GM21825 (cell line): ENCODE results near the gene DFFA.
"Not testable (repeated sequence)": the region's sequence is repeated elsewhere in the genome, so short reads cannot be mapped to it uniquely, and the experiment has no call there.

ENCODE experiments used
- ATAC-seq: cut with Tn5 transposase; IDR thresholded peaks from one replicate; pipeline ENCODE4 v1.9.1; 2021; ENCODE audit warnings: mild to moderate bottlenecking, moderate library complexity; ENCODE audit not compliant: unreplicated experiment

DFFA gene

GRCh38 chr1:10431070-10431730 is 41.1 kb downstream of the DFFA start:
- no peak for ATAC-seq

- peak; percentile 75 for ATAC-seq
These were observed 41.9 kb downstream of the DFFA start, which contains the start of gene CENPS for GRCh38 chr1:10430216-10431069. Gene CENPS (plus strand): TSS chr1:10430433. CDS start chr1:10430518, 85 bp downstream.

- ATAC-seq, result no peak
These were observed 42.5 kb downstream of the DFFA start for GRCh38 chr1:10429868-10430215.

- no peak for ATAC-seq
These were observed 43.3 kb downstream of the DFFA start for GRCh38 chr1:10428984-10429383.

- ATAC-seq, result not testable (repeated sequence)
These were observed 45.8 kb downstream of the DFFA start for GRCh38 chr1:10426535-10426848.

GRCh38 chr1:10425826-10426534 is 46.3 kb downstream of the DFFA start:
- not testable (repeated sequence) for ATAC-seq

- ATAC-seq, result no peak
These were observed 47.7 kb downstream of the DFFA start for GRCh38 chr1:10424651-10425050.

- no peak for ATAC-seq
These were observed 48.3 kb downstream of the DFFA start for GRCh38 chr1:10424034-10424433.

GRCh38 chr1:10421637-10422036 is 50.7 kb downstream of the DFFA start:
- no peak for ATAC-seq

GRCh38 chr1:10419351-10419750 is 53.0 kb downstream of the DFFA start:
- ATAC-seq, result no peak

GRCh38 chr1:10418741-10419140 is 53.6 kb downstream of the DFFA start:
- not testable (repeated sequence) for ATAC-seq

- ATAC-seq, result not testable (repeated sequence)
These were observed 56.4 kb downstream of the DFFA start for GRCh38 chr1:10415967-10416366.

- ATAC-seq, result no peak
These were observed 57.0 kb downstream of the DFFA start for GRCh38 chr1:10415211-10415930.

GRCh38 chr1:10407201-10407600 is 65.1 kb downstream of the DFFA start:
- no peak for ATAC-seq
